Activated CD8-positive, alpha-beta memory T cell treated with anti-CD3 and anti-CD28 coated beads for 24 hours (primary cell): Measurements from ENCODE around the gene PDGFA.
"Not testable (repeated sequence)": the region's sequence is repeated elsewhere in the genome, so short reads cannot be mapped to it uniquely, and the experiment has no call there.

ENCODE experiments used
- DNase-seq: peaks from one replicate; pipeline ENCODE4 v3.0.0-alpha.2; 2020

Gene PDGFA

GRCh38 chr7:519484-520390 lies at the start of gene PDGFA:
PDGFA (minus strand) TSS chr7:519846; CDS start chr7:519001, 845 bp downstream.
- DNase-seq = peak; percentile 70

- DNase-seq = no peak
Observed at GRCh38 chr7:568031-568951, 48.6 kb upstream of the PDGFA start.

GRCh38 chr7:567305-567883 lies 47.7 kb upstream of the PDGFA start:
- no peak for DNase-seq

- no peak for DNase-seq
Observed at GRCh38 chr7:566100-566499, 46.5 kb upstream of the PDGFA start.

- no peak for DNase-seq
Observed at GRCh38 chr7:564176-564865, 44.7 kb upstream of the PDGFA start.

- DNase-seq = no peak
Observed at GRCh38 chr7:563629-564170, 44.1 kb upstream of the PDGFA start.

- DNase-seq = no peak
Observed at GRCh38 chr7:562789-563628, 43.4 kb upstream of the PDGFA start.

GRCh38 chr7:562374-562675 lies 42.7 kb upstream of the PDGFA start:
- DNase-seq = no peak

GRCh38 chr7:561631-562373 lies 42.2 kb upstream of the PDGFA start:
- DNase-seq = no peak

GRCh38 chr7:560966-561630 lies 41.5 kb upstream of the PDGFA start:
- no peak for DNase-seq

- DNase-seq = no peak
Observed at GRCh38 chr7:559396-559705, 39.7 kb upstream of the PDGFA start.

GRCh38 chr7:557558-557881 lies 37.9 kb upstream of the PDGFA start:
- no peak for DNase-seq

- DNase-seq = no peak
Observed at GRCh38 chr7:556837-557557, 37.4 kb upstream of the PDGFA start.

GRCh38 chr7:556291-556826 lies 36.7 kb upstream of the PDGFA start:
- DNase-seq = no peak

GRCh38 chr7:555551-556160 lies 36.0 kb upstream of the PDGFA start:
- no peak for DNase-seq

- no peak for DNase-seq
Observed at GRCh38 chr7:553636-554111, 34.0 kb upstream of the PDGFA start.

- DNase-seq = no peak
Observed at GRCh38 chr7:552868-553635, 33.4 kb upstream of the PDGFA start.

- not testable (repeated sequence) for DNase-seq
Observed at GRCh38 chr7:552151-552867, 32.7 kb upstream of the PDGFA start.
